ENCODE measurements around the gene ACSM2A.
"Not testable (repeated sequence)": the region's sequence is repeated elsewhere in the genome, so short reads cannot be mapped to it uniquely, and the experiment has no call there.

The ACSM2A gene

DNA sequence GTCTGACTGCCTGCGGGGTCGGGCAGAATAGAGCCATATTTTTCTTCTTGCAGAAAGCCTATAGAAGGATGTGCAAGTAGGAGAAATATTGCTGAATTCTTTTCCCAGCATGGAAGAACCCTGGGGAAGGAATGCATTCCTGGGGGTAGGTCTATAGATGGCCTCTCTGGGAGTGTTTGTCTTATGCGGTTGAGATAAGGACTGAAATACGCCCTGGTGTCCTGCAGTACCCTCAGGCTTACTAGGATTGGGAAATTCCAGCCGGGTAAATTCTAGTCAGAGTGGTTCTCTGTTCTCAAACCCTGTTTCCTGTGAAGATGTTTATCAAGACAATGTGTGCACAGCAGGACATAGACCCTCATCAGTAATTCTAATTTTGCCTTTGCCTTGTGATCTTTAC lies 2.3 kb downstream of the ACSM2A start:
- DNase-seq (ENCODE audit: low spot score) = not testable (repeated sequence)

DNA sequence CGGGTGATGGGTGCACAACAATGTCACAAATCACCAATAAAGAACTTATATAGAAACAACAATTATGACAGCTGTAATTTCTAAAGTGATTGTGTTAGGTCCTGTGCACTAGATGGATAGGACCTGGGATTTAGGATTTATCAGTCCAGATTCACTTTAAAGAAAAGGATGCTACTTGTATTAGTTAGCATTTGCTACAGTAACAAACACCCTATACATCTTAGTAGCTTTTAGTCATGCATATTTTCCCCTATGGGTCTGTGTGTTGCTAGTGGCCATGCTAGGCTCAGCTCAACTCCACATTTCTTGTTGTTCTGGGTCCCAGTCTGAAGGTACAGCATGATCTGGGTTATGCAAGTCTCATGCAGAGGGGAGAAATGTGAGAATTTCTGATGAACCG lies 7.9 kb downstream of the ACSM2A start:
- DNase-seq (ENCODE audit: low spot score) = not testable (repeated sequence)

DNA sequence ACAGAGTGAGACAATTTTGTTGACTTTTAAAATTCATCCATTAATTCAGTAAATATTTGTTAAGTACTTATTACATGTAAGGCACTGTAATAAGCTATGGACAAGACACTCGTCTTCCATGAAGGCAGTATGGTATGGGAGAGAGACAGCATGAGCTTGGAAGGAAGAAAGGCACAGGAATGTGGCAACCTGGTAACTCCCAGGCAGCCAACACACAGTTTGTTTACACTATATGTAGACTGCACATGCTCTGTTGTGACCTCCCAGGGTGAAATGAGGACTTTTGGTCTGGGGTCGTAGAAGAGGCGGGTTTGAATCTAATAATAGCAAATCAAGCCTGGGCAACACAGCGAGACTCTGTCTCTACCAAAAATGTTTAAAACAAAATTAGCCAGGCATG lies 9.0 kb downstream of the ACSM2A start:
- not testable (repeated sequence) for DNase-seq (ENCODE audit: low spot score)

DNA sequence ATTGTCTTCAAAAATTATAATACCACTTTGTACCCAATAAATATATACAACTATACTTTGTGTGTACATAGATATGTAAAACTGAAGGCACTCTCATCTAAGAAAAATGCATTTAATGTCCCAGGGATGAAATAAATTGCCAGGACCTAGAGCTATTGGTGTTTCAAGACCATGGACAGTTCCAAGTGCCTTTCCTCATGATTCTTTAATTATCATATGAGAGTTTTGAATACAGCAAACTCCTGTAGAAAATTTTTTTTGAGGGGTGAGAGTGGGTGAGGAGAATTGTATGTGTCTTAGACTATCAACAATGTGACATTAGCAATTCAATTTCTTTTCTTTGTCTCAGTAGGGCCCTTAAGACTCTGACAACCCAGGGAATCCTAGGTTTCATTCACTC lies 17.6 kb downstream of the ACSM2A start:
- DNase-seq (ENCODE audit: low spot score) = not testable (repeated sequence)

DNA sequence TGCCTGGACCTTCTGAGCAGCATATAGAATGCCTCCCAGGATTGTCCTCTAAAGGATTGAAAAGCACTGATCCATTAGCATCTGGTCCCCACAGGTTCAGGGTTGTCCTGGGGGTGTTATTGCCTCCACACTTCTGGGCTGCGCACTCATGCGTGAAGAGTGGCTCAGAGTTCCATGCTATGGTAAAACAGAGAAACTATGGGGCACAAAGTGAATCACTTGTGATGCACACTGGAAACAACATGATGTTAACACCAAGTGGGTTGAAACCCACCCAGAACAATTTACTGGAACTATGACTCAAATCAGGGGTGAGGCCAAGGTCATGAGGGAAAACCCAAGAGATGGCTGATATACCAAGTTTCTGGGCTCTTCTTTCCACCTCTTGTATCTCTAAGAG lies 18.6 kb downstream of the ACSM2A start:
- DNase-seq (ENCODE audit: low spot score) = not testable (repeated sequence)

DNA sequence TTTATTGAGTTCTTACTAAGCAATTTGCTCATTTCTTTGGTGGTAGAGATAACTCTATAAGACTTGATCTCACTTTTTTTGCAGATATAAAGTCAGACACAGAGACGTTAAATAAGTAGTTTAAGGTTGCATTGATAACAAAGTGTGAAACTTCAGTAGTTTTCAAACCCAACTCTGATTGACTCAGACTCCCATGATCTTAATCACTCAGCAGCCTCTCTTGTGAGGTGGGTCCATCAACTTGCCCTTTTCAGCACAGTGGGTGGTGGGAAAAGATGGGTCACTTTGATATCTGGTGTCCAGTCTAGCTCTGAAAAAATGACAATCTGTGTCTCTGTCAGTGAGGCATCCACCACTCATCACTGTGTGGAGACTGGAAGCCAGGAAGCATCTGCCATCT lies 19.4 kb downstream of the ACSM2A start:
- DNase-seq (ENCODE audit: low spot score) = not testable (repeated sequence)

DNA sequence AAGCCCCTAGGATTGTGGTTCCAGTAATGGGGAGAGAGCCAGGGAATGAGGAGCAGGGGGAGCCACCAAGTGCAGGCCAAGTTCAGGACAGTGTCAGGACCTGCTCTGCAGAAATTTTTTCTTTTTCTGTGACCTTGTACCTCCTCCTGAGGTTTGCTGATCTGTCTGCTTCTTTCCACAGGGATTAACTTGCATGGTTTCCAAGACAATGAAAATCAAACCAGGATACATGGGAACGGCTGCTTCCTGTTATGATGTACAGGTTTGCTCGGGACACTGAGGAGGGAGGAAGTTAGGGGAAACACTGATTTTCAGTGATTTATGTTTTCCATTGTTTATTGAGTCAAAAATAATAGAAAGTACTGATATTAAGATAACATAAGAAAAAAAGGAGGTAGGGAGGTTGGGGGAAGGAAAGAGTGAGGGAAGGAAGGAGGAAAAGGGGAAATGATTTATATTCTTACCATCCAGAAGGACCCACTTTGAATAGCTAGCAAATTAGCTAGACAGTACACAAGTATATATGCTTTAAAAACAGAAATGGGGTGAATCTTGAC lies 25.9 kb downstream of the ACSM2A start:
- not testable (repeated sequence) for DNase-seq (ENCODE audit: low spot score)

DNA sequence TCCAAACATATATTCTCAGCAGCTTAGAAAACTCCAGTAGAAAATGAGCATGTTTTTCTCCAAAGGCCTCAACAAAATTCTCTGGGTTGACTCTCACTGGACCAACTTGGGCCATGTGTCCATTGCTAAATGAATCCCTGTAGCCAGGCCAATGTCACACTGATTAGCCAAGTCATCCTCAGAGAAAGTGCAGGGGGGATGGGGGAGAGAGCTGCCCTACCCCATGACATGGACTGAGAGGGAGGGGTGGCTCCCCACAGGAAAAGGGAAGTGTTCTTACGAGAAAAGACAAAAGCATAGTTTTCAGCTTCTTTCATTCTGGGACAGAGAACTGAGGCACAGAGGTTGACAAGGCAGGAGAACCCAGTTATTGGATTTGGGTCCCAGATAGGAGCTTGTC lies 32.7 kb downstream of the ACSM2A start:
- DNase-seq (ENCODE audit: low spot score) = not testable (repeated sequence)

DNA sequence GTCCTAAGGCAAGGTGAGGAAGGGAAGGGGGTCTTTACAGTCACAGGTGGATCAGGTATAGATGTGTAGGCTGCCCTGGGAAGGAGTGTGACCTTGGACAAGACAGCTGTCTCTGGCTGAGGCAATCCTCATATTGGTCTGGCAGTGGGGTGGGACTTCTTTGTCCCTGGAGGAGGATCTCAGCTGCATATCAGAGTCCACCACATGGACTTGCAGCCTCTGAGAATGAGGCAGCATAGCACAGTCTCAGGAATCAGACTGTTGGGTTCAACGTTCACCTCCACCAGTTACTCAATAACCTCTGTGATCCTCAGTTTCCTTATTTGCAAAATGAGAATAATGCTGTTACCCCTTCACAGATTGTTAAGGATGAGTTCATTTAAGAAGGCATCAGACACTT lies 33.4 kb downstream of the ACSM2A start:
- DNase-seq (ENCODE audit: low spot score) = no peak

DNA sequence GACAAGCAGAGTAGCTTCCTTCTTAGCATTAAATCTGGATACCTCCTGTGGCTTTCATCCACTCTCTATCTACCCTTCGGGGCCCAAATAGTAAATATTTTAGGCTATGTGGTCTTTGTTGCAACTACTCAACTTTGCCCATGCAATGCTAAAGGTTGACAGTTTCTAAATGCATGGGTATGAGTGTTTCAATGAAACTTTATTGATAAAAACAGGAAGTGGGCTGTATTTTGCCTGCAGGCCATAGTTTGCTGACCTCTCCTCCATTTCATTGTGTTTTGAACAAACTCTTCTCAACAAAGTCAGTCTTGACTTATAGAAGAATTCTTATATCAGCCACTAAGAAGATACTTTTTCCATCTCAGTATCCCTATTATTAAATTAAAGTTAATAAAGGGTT lies 34.1 kb downstream of the ACSM2A start:
- no peak for DNase-seq (ENCODE audit: low spot score)

DNA sequence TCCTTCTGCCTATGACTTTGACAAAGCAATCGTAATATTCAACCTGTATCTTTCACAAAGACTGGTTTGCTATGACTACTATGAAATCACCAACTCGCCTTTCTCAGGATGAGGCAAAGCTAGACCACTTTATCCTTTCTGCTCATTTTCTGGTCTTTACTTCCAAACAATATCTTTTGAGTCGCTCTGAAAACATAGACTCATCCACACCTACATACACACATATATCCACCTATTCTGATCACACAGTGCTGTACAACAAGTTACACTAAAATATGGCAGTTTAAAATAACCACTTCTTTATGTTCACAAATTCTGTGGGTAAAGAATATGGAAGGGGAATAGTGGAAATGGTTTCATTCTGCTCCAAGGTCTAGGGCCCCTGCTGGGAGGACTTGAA lies 39.7 kb downstream of the ACSM2A start:
- not testable (repeated sequence) for DNase-seq (ENCODE audit: low spot score)

DNA sequence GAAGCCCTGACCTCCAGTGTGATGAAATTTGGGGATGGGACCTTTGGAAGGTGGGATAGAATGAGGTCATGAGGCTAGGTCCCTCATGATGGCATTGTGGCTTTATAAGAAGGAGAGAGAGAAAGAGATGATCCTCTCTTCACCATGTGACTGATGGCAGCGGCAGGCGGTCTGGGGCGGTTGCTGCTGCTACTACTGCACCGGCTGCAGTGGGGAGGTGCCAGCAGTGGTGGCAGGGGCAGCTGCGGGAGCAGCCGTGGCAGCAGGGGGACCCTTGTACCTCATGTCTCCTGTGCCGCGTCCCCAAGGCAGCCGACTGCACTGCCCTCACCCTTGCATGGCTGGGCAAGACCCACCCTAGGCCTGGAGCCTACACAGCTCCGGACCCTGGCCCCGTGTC lies 40.1 kb downstream of the ACSM2A start:
- not testable (repeated sequence) for DNase-seq (ENCODE audit: low spot score)

DNA sequence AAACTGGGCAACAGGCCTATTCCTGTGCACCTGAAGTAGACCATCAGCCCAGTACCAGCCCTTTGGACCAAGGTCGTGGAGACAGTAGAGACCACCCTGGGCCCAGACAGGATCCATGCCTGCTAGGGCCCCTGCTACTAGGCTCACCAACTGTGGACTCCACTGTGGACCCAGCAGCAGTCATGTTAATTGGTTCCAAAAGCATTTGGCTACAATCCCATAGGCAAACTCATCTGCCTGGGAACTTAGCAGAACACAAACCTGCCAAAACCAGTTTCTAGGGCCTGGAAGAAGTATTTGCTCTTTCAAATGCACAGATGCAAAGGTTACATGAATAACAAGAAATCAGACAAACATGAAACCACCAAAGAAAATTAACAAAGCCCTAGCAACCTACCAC lies 53.1 kb downstream of the ACSM2A start:
- DNase-seq (ENCODE audit: low spot score) = no peak

DNA sequence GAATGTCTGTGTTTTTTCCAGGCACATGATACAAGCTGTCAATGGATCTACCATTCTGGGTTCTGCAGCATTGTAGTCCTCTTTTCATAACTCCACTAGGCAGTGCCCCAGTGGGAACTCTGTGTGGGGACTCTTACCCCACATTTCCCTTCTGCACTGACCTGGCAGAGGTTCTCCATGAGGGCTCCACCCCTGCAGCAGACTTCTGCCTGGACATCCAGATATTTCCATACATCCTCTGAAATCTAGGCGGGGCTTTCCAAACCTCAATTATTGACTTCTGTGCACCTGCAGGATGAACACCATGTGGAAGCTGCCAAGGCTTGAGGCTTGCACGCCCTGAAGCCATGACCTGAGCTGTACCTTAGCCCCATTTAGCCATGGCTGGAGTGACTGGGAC lies 56.0 kb downstream of the ACSM2A start:
- DNase-seq (ENCODE audit: low spot score) = no peak

DNA sequence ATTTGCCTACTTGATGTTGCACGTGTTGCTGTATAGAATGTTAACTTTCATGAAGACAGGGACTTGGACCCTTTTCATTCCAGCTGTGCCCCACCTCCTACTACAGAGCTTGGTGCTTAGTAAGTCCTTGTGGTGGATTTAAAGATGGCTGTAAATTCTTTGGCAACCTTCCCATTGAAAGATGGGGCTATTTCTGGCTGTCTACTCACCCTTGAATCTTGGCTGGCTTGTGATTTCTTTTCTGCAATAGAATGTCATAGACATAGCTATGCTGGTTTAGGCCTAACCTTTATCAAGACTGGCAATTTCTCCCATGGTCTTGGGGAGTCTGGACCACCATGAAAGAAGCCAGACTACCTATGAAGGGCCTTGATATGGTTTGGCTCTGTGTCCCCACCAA lies 59.0 kb downstream of the ACSM2A start:
- DNase-seq (ENCODE audit: low spot score) = no peak

DNA sequence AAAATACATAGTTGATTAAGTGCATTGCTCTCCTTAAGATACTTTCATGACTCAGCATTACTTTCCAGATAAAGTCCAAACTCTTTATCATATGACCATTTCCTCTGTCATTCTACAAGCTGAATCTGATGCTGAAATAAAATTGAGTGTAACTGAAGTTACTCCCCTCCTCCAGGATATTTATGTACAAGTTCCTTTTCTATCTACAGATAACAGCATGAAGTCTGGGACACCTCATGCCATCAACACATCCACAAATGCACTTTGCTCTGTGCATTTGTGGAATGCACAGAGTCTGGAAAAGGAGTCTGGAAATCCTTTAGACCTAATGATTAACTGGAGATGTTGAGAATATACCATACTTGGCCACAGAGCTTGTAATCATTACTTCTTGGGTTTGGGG lies 64.4 kb downstream of the ACSM2A start:
- DNase-seq (ENCODE audit: low spot score) = no peak

DNA sequence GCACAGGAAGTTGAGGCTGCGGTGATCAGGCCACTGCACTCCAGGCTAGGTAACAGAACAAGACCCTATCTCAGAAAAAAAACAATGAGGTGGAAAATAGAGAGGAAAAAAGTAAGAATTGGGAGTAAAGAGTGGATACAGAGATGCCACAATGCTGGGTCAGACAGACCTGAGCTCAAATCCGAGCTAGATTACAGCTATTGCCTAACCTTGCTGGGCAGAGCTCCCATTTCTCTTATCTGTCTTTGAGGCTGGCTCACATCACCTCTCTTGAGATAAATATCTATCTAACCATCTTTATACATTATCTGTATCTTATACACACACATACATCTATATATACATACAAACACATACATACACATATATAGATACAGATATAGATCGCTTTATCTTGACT lies 65.8 kb downstream of the ACSM2A start:
- no peak for DNase-seq (ENCODE audit: low spot score)

DNA sequence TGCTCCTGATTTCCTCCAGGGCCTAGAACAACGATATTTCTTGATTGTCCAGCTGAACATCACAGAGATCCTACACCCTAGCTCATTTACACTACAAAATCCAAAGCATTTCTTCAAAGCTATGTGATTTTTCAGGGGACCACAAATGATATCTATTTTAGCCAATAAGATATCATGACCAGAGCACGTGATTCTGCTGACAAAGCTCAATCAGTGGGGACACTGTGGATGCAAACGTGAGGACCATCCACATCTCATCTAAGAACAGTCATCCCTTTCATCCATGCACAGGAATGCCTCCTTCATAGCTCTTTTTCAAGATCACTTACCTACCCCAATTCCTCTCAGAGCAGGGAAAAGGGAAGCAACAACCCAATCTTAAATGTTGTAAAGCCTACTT lies 67.9 kb downstream of the ACSM2A start:
- DNase-seq (ENCODE audit: low spot score) = no peak

DNA sequence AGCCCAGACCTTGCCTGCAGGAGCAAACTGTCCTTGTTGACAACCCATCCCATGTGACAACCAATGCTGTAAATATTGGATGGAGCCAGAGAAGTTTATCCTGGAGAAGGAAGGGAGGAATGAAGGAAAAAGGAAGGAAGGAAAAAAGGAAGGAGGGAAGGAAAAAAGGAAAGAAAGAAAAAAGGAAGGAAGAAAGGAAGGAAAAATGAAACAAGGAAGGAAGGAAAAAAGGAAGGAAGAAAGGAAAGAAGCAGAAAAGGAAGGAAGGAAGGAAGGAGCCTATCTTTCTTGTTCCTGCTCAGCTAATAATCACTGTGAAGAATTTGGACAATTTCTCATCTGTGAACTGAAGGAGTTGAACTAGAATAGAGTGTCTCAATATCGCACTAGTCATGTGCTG lies 68.8 kb downstream of the ACSM2A start:
- no peak for DNase-seq (ENCODE audit: low spot score)

DNA sequence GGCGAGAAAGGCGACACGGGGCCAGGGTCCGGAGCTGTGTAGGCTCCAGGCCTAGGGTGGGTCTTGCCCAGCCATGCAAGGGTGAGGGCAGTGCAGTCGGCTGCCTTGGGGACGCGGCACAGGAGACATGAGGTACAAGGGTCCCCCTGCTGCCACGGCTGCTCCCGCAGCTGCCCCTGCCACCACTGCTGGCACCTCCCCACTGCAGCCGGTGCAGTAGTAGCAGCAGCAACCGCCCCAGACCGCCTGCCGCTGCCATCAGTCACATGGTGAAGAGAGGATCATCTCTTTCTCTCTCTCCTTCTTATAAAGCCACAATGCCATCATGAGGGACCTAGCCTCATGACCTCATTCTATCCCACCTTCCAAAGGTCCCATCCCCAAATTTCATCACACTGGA lies 80.5 kb downstream of the ACSM2A start:
- DNase-seq (ENCODE audit: low spot score) = not testable (repeated sequence)

DNA sequence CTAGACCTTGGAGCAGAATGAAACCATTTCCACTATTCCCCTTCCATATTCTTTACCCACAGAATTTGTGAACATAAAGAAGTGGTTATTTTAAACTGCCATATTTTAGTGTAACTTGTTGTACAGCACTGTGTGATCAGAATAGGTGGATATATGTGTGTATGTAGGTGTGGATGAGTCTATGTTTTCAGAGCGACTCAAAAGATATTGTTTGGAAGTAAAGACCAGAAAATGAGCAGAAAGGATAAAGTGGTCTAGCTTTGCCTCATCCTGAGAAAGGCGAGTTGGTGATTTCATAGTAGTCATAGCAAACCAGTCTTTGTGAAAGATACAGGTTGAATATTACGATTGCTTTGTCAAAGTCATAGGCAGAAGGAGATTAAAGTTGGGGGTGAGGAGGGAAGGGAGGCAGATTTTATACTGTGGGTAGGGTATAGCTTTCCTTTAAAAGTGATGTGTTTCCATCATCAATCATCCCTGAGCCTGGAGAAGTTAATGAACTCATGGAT lies 81.0 kb downstream of the ACSM2A start:
- DNase-seq (ENCODE audit: low spot score) = not testable (repeated sequence)

DNA sequence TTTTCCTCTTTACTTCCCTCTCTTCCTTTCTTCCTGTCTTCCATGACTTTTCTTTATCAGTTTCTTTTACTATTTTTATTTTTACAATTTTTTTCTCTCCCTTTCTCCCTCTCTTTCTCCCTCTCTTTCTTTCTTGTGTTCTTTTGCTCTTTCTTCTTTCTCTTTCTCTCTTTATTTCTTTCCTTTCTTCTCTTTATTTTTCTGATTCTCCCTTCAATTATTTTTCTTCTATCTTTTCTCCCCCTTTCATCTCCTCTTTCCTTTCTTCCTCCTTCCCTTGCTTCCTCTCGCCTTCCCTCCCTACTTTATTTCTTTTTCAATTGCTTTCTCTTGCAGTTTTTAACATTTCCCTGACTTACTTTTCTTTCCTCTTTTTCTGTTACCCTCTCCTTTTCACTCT lies 85.3 kb downstream of the ACSM2A start:
- not testable (repeated sequence) for DNase-seq (ENCODE audit: low spot score)

Measured in HuH-7.5 (cell line).